BE2C (cell line): Measurements from ENCODE around the gene BPI.
"Not testable (repeated sequence)": the region's sequence is repeated elsewhere in the genome, so short reads cannot be mapped to it uniquely, and the experiment has no call there.

Source experiments
- DNase-seq: peaks from one replicate; pipeline ENCODE4 v3.0.0-alpha.2; 2020
- H3K27me3 ChIP-seq: fragments of 250-450 bp; sonication (Bioruptor Pico); 2 replicates; pipeline ENCODE4 v1.5.1; 2020; ENCODE audit warnings: mild to moderate bottlenecking
- H3K36me3 ChIP-seq: fragments of 250-450 bp; sonication (Bioruptor Pico); 2 replicates; pipeline ENCODE4 v1.5.1; 2020; ENCODE audit warnings: mild to moderate bottlenecking
- H3K4me1 ChIP-seq: fragments of 250-450 bp; sonication (Bioruptor Pico); 2 replicates; pipeline ENCODE4 v1.5.1; 2020
- H3K4me3 ChIP-seq: 2 replicates; pipeline ENCODE4 v1.5.1; 2011; ENCODE audit warnings: low read depth, low read length
- H3K9me3 ChIP-seq: fragments of 250-450 bp; sonication (Bioruptor Pico); 2 replicates; pipeline ENCODE4 v1.5.1; 2020
- CTCF ChIP-seq: IDR thresholded peaks from 2 replicates; pipeline ENCODE4 v1.5.1; 2012; ENCODE audit warnings: mild to moderate bottlenecking, low read depth, low read length

Gene BPI

GRCh38 chr20:38377039-38377685 is 73.2 kb downstream of the BPI start:
- H3K36me3 ChIP-seq, result no peaks in the 10 kb centered on the region
- H3K9me3 ChIP-seq, result no peaks in the 10 kb centered on the region
- H3K27me3 ChIP-seq, result no peaks in the 10 kb centered on the region
- no peak for TF ChIP-seq CTCF
- DNase-seq, result no peak
- no peaks in the 10 kb centered on the region for H3K4me1 ChIP-seq
- no peak overlapping the region for H3K4me3 ChIP-seq

GRCh38 chr20:38377838-38378237 is 73.9 kb downstream of the BPI start:
- not testable (repeated sequence) for H3K4me3 ChIP-seq, DNase-seq, H3K4me1 ChIP-seq, H3K27me3 ChIP-seq, H3K9me3 ChIP-seq, H3K36me3 ChIP-seq

- TF ChIP-seq CTCF, result no peak
- H3K4me1 ChIP-seq, result no peaks in the 10 kb centered on the region
Measured at GRCh38 chr20:38383147-38383546, 79.2 kb downstream of the BPI start.

GRCh38 chr20:38386004-38386403 is 82.0 kb downstream of the BPI start:
- Histone ChIP-seq H3K9me3 (no peaks in the 10 kb centered on the region), H3K4me1 (no peaks in the 10 kb centered on the region), H3K36me3 (no peaks in the 10 kb centered on the region), H3K4me3 (no peak overlapping the region), H3K27me3 (no peaks in the 10 kb centered on the region)
- DNase-seq, result no peak
- no peak for TF ChIP-seq CTCF

More at GRCh38 chr20:38383147-38383546, 79.2 kb downstream of the BPI start:
- Histone ChIP-seq H3K9me3 (no peaks in the 10 kb centered on the region), H3K36me3 (no peaks in the 10 kb centered on the region), H3K4me3 (no peak overlapping the region), H3K27me3 (no peaks in the 10 kb centered on the region)
- DNase-seq, result no peak

- no peak for TF ChIP-seq CTCF
- H3K27me3 ChIP-seq, result no peaks in the 10 kb centered on the region
- H3K36me3 ChIP-seq, result no peaks in the 10 kb centered on the region
- H3K4me1 ChIP-seq, result no peaks in the 10 kb centered on the region
- no peak for DNase-seq
- no peak overlapping the region for H3K4me3 ChIP-seq
- no peaks in the 10 kb centered on the region for H3K9me3 ChIP-seq
Measured at GRCh38 chr20:38386851-38387250, 82.9 kb downstream of the BPI start.
